CD4-positive, CD25-positive, alpha-beta regulatory T cell (primary cell): ENCODE data around the gene GAB2. TPM values are rescaled to one million over a fixed set of nuclear protein-coding genes. Genes with fewer than 3 reads are reported as not detected.

Source experiments
- ATAC-seq, 2 donors: fragments of 150-1000 bp; cut with Tn5 transposase; one replicate each; pipeline ENCODE4 v1.10.0; 2021; ENCODE audit warnings: low read depth in 2 of 2, moderate number of reproducible peaks in 2 of 2, moderate library complexity in 1 of 2
- DNase-seq, 3 donors: peaks; one replicate each; pipeline versions ENCODE4 v3.0.0 to v3.0.0-alpha.2; 2012 to 2022; ENCODE audit warnings: mixed read lengths in 1 of 3
- H3K27ac ChIP-seq: one replicate; pipeline ENCODE4 v1.7.0; 2013; ENCODE audit warnings: mild to moderate bottlenecking, low read length; ENCODE audit not compliant: insufficient read depth, poor library complexity, severe bottlenecking
- H3K27me3 ChIP-seq: one replicate; pipeline ENCODE4 v1.7.0; 2013; ENCODE audit warnings: low read length; ENCODE audit not compliant: control insufficient read depth, insufficient read depth
- H3K36me3 ChIP-seq: one replicate; pipeline ENCODE4 v1.7.0; 2013; ENCODE audit warnings: mild to moderate bottlenecking, low read length, moderate library complexity; ENCODE audit not compliant: control insufficient read depth, insufficient read depth
- H3K4me1 ChIP-seq: 2 replicates; pipeline ENCODE4 v1.7.0; 2013; ENCODE audit warnings: mild to moderate bottlenecking, low read length; ENCODE audit not compliant: insufficient read depth, control insufficient read depth, poor library complexity, severe bottlenecking
- H3K4me3 ChIP-seq: one replicate; pipeline ENCODE4 v1.7.0; 2013; ENCODE audit warnings: low read depth, mild to moderate bottlenecking, low read length, moderate library complexity
- H3K9me3 ChIP-seq, 2 experiments: 1 replicate in 1 of 2; 2 replicates in 1 of 2; pipeline ENCODE4 v1.7.0; 2013; ENCODE audit warnings: low read length in 2 of 2, mild to moderate bottlenecking in 1 of 2, moderate library complexity in 1 of 2; ENCODE audit not compliant: control insufficient read depth in 2 of 2
- H3K27ac Mint-ChIP-seq, 3 donors: one replicate each; pipeline ENCODE4 v1.8.0; 2020 to 2022; ENCODE audit warnings: mild to moderate bottlenecking in 3 of 3, mixed read lengths in 3 of 3, moderate library complexity in 2 of 3
- H3K27me3 Mint-ChIP-seq: one replicate; pipeline ENCODE4 v1.8.0; 2022; ENCODE audit warnings: mild to moderate bottlenecking, mixed read lengths
- H3K36me3 Mint-ChIP-seq: one replicate; pipeline ENCODE4 v1.8.0; 2020; ENCODE audit warnings: mixed read lengths
- H3K4me1 Mint-ChIP-seq, 4 donors: one replicate each; pipeline ENCODE4 v1.8.0; 2020 to 2022; ENCODE audit warnings: mixed read lengths in 4 of 4, mild to moderate bottlenecking in 1 of 4
- H3K4me3 Mint-ChIP-seq, 4 donors: one replicate each; pipeline ENCODE4 v1.8.0; 2020 to 2022; ENCODE audit warnings: mild to moderate bottlenecking in 4 of 4, mixed read lengths in 4 of 4, moderate library complexity in 3 of 4
- H3K9me3 Mint-ChIP-seq, 7 donors: one replicate each; pipeline ENCODE4 v1.8.0; 2020 to 2022; ENCODE audit warnings: mixed read lengths in 7 of 7, mild to moderate bottlenecking in 3 of 7, moderate library complexity in 2 of 7
- polyA plus RNA-seq, 4 donors: library from polyadenylated mRNA; unstranded; fragments of 300-500 nt; fragmentation: Illumina TruSeq; gene quantifications; one replicate each; pipeline ENCODE4 v1.2.3, GENCODE V29; 2021
- total RNA-seq: library from RNA; stranded (reverse); gene quantifications from one replicate; pipeline ENCODE4 v1.2.3, GENCODE V29; 2022

The GAB2 gene
- total and polyA plus RNA-seq, 5 donors from 2014 or later: 0.05 to 15.7 (median 0.56) TPM

- peaks cover 6% of the 10 kb centered on the region for H3K36me3 ChIP-seq
- H3K4me3 Mint-ChIP-seq: no peak overlapping the region
- DNase-seq: no peak
These were observed 197.1 kb downstream of the GAB2 start for GRCh38 chr11:78220218-78221157.

GRCh38 chr11:78219493-78220217 is 198.0 kb downstream of the GAB2 start:
- H3K4me3 ChIP-seq: no peak overlapping the region
- H3K27me3 ChIP-seq: no peaks in the 10 kb centered on the region
- H3K4me3 Mint-ChIP-seq: no peak overlapping the region
- peaks cover 0 to 21% (median 6%) of the 10 kb centered on the region in 4 donors for H3K4me1 Mint-ChIP-seq
- no peak for ATAC-seq
- H3K27ac Mint-ChIP-seq: peak overlapping the region in 1 of 3 donors; percentile 42
- no peak overlapping the region for H3K27ac ChIP-seq
- H3K27me3 Mint-ChIP-seq: no peaks in the 10 kb centered on the region
- H3K36me3 ChIP-seq: peaks cover 11% of the 10 kb centered on the region
- no peaks in the 10 kb centered on the region for H3K4me1 ChIP-seq
- H3K9me3 Mint-ChIP-seq: no peaks in the 10 kb centered on the region
- H3K9me3 ChIP-seq: no peaks in the 10 kb centered on the region
- H3K36me3 Mint-ChIP-seq: peaks cover 25% of the 10 kb centered on the region
- no peak for DNase-seq

More at GRCh38 chr11:78220218-78221157, 197.1 kb downstream of the GAB2 start:
- H3K27ac ChIP-seq: no peak overlapping the region
- Mint-ChIP-seq H3K9me3 (no peaks in the 10 kb centered on the region), H3K27ac (peak overlapping the region in 2 of 3 donors; percentile 67 to 85), H3K36me3 (peaks cover 34% of the 10 kb centered on the region), H3K4me1 (peaks cover 0 to 23% (median 6%) of the 10 kb centered on the region in 4 donors), H3K27me3 (no peaks in the 10 kb centered on the region)
- no peak for ATAC-seq
- no peaks in the 10 kb centered on the region for H3K27me3 ChIP-seq
- no peaks in the 10 kb centered on the region for H3K4me1 ChIP-seq
- H3K4me3 ChIP-seq: no peak overlapping the region
- no peaks in the 10 kb centered on the region for H3K9me3 ChIP-seq

- ATAC-seq (no peak), DNase-seq (no peak)
- Mint-ChIP-seq H3K4me3 (no peak overlapping the region), H3K36me3 (peaks cover 24% of the 10 kb centered on the region), H3K4me1 (peaks cover 0 to 18% (median 6%) of the 10 kb centered on the region in 4 donors), H3K27me3 (no peaks in the 10 kb centered on the region), H3K9me3 (no peaks in the 10 kb centered on the region), H3K27ac (peak overlapping the region in 1 of 3 donors; percentile 64)
- Histone ChIP-seq H3K36me3 (peaks cover 15% of the 10 kb centered on the region), H3K27me3 (no peaks in the 10 kb centered on the region), H3K4me3 (no peak overlapping the region), H3K27ac (no peak overlapping the region), H3K9me3 (no peaks in the 10 kb centered on the region), H3K4me1 (no peaks in the 10 kb centered on the region)
These were observed 198.7 kb downstream of the GAB2 start for GRCh38 chr11:78218707-78219492.

GRCh38 chr11:78217650-78218541 is 199.7 kb downstream of the GAB2 start:
- no peak overlapping the region for H3K27ac ChIP-seq
- Mint-ChIP-seq H3K9me3 (no peaks in the 10 kb centered on the region), H3K27me3 (no peaks in the 10 kb centered on the region), H3K4me1 (peaks cover 0 to 7% (median 3%) of the 10 kb centered on the region in 4 donors), H3K4me3 (no peak overlapping the region), H3K27ac (peak overlapping the region in 1 of 3 donors; percentile 71), H3K36me3 (peaks cover 20% of the 10 kb centered on the region)
- H3K27me3 ChIP-seq: no peaks in the 10 kb centered on the region
- no peak overlapping the region for H3K4me3 ChIP-seq
- H3K4me1 ChIP-seq: no peaks in the 10 kb centered on the region
- DNase-seq (no peak), ATAC-seq (no peak)
- no peaks in the 10 kb centered on the region for H3K9me3 ChIP-seq
- H3K36me3 ChIP-seq: peaks cover 18% of the 10 kb centered on the region

- Histone ChIP-seq H3K4me1 (no peaks in the 10 kb centered on the region), H3K27ac (no peak overlapping the region), H3K9me3 (no peaks in the 10 kb centered on the region), H3K36me3 (peaks cover 17% of the 10 kb centered on the region), H3K27me3 (no peaks in the 10 kb centered on the region), H3K4me3 (no peak overlapping the region)
- Mint-ChIP-seq H3K27ac (peak overlapping the region in 1 of 3 donors; percentile 71), H3K4me1 (peaks cover 0 to 13% (median 5%) of the 10 kb centered on the region in 4 donors), H3K9me3 (no peaks in the 10 kb centered on the region), H3K27me3 (no peaks in the 10 kb centered on the region), H3K4me3 (no peak overlapping the region), H3K36me3 (peaks cover 23% of the 10 kb centered on the region)
- no peak for ATAC-seq
- DNase-seq: no peak
These were observed 200.9 kb downstream of the GAB2 start for GRCh38 chr11:78216571-78217287.

- DNase-seq: no peak
- Histone ChIP-seq H3K27me3 (no peaks in the 10 kb centered on the region), H3K36me3 (peaks cover 12% of the 10 kb centered on the region), H3K4me3 (no peak overlapping the region), H3K9me3 (no peaks in the 10 kb centered on the region), H3K27ac (no peak overlapping the region), H3K4me1 (no peaks in the 10 kb centered on the region)
- no peak for ATAC-seq
- Mint-ChIP-seq H3K27ac (no peak overlapping the region), H3K36me3 (peaks cover 23% of the 10 kb centered on the region), H3K4me3 (no peak overlapping the region), H3K9me3 (peaks cover 0 to 1% (median 0%) of the 10 kb centered on the region in 7 donors), H3K4me1 (peaks cover 0 to 18% (median 7%) of the 10 kb centered on the region in 4 donors), H3K27me3 (no peaks in the 10 kb centered on the region)
These were observed 201.6 kb downstream of the GAB2 start for GRCh38 chr11:78216021-78216420.
